PC-3 (cell line): ENCODE measurements around the gene APOL1. TPM values are rescaled to one million over a fixed set of nuclear protein-coding genes. Genes with fewer than 3 reads are reported as not detected.

ENCODE experiments used
- ATAC-seq: fragments of 200-7000 bp; cut with Tn5 transposase; 2 replicates; pipeline ENCODE4 v1.9.1; 2020; ENCODE audit warnings: mild to moderate bottlenecking, moderate library complexity
- BruUV-seq: library from RNA; stranded (reverse); fragments of 400-500 nt; replicated peaks from 2 replicates; lab custom pipeline; 2021; lab: Mats Ljungman, UMichigan
- CTCF ChIA-PET: fragments of 300-600 bp; sonication (Branson Sonifier 250); formaldehyde crosslinking; loops from one replicate; lab custom pipeline; 2022; ENCODE audit warnings: antibody characterized with exemption; lab: Charles Lee
- POLR2A ChIA-PET: fragments of 300-600 bp; sonication (Branson Sonifier 250); formaldehyde crosslinking; loops from one replicate; lab custom pipeline; 2022; ENCODE audit warnings: antibody characterized with exemption; ENCODE audit not compliant: unreplicated experiment; lab: Charles Lee
- DNase-seq: peaks from one replicate; pipeline ENCODE4 v3.0.0-alpha.2; 2015
- H2AFZ ChIP-seq: fragments of 300-600 bp; sonication (generic); 2 replicates; pipeline ENCODE4 v1.6.0; 2016; ENCODE audit warnings: antibody characterized with exemption, low read length
- H3F3A ChIP-seq: fragments of 300-600 bp; sonication (generic); one replicate; pipeline ENCODE4 v1.6.0; 2017; ENCODE audit warnings: antibody characterized with exemption, low read length, control low read depth, mild to moderate bottlenecking; ENCODE audit not compliant: unreplicated experiment
- H3K27ac ChIP-seq: fragments of 300-600 bp; sonication (generic); 2 replicates; pipeline ENCODE4 v1.5.1; 2016; ENCODE audit warnings: mild to moderate bottlenecking, low read length
- H3K27me3 ChIP-seq: fragments of 300-600 bp; sonication (generic); 2 replicates; pipeline ENCODE4 v1.6.1; 2016; ENCODE audit warnings: low read length, mixed read lengths
- H3K36me3 ChIP-seq: fragments of 300-600 bp; sonication (generic); 2 replicates; pipeline ENCODE4 v1.6.1; 2016; ENCODE audit warnings: low read depth, mixed run types, low read length, mixed read lengths
- H3K4me1 ChIP-seq: fragments of 300-600 bp; sonication (generic); 2 replicates; pipeline ENCODE4 v1.5.1; 2016; ENCODE audit warnings: low read length; ENCODE audit not compliant: insufficient read depth
- H3K4me2 ChIP-seq: fragments of 300-600 bp; sonication (generic); 2 replicates; pipeline ENCODE4 v1.6.0; 2016; ENCODE audit warnings: low read length
- H3K4me3 ChIP-seq: fragments of 300-600 bp; sonication (generic); 2 replicates; pipeline ENCODE4 v1.5.1; 2016; ENCODE audit warnings: mild to moderate bottlenecking, low read length, mixed read lengths
- H3K79me2 ChIP-seq: fragments of 300-600 bp; sonication (generic); 2 replicates; pipeline ENCODE4 v1.6.1; 2017; ENCODE audit warnings: low read length, mixed read lengths
- H3K9ac ChIP-seq: fragments of 300-600 bp; sonication (generic); 2 replicates; pipeline ENCODE4 v1.6.0; 2016; ENCODE audit warnings: mild to moderate bottlenecking, low read length
- H3K9me2 ChIP-seq: fragments of 300-600 bp; sonication (generic); replicated peaks from 2 replicates; pipeline ENCODE4 v1.6.1; 2016; ENCODE audit warnings: mixed run types, low read length, mixed read lengths
- H3K9me3 ChIP-seq: fragments of 300-600 bp; sonication (generic); 2 replicates; pipeline ENCODE4 v1.6.1; 2016; ENCODE audit warnings: low read length, mixed read lengths
- H4K20me1 ChIP-seq: fragments of 300-600 bp; sonication (generic); 2 replicates; pipeline ENCODE4 v1.6.1; 2016; ENCODE audit warnings: low read length, mixed read lengths
- CTCF ChIP-seq: fragments of 300-600 bp; sonication (generic); conservative IDR thresholded peaks from 2 replicates; pipeline ENCODE4 v1.5.1; 2017; ENCODE audit warnings: antibody characterized with exemption, low read depth, mild to moderate bottlenecking, low read length
- EZH2 ChIP-seq: fragments of 300-600 bp; sonication (generic); IDR thresholded peaks from one replicate; pipeline ENCODE4 v1.6.1; 2017; ENCODE audit warnings: antibody characterized with exemption, mild to moderate bottlenecking, low read length; ENCODE audit not compliant: unreplicated experiment
- EZH2phosphoT487 ChIP-seq: fragments of 300-600 bp; sonication (generic); IDR thresholded peaks from 2 replicates; pipeline ENCODE4 v1.6.1; 2018; ENCODE audit warnings: mild to moderate bottlenecking, antibody characterized with exemption, low read length, borderline replicate concordance
- intact Hi-C: fragments of 100-400 bp; cut with micrococcal nuclease; formaldehyde crosslinking; loops from 2 replicates; pipeline ENCODE4 v1.9.0; 2023
- total RNA-seq: library from RNA; depleted of rRNA; stranded (reverse); fragments of >200 nt; gene quantifications from 2 replicates; pipeline ENCODE4 v1.2.3, GENCODE V29; 2014

Gene APOL1
- total RNA-seq, 1 experiment from 2014 or later, result not detected

- Histone ChIP-seq H3K4me1 (peaks cover 17% of the 10 kb centered on the region), H3K9ac (no peak overlapping the region), H3K4me2 (no peak overlapping the region), H3F3A (no peaks in the 10 kb centered on the region), H4K20me1 (peaks cover 8% of the 10 kb centered on the region; the same call in 1 of the 2 replicates), H2AFZ (no peak overlapping the region), H3K4me3 (no peak overlapping the region), H3K27ac (no peak overlapping the region), H3K36me3 (peaks cover 86% of the 10 kb centered on the region), H3K9me3 (no peaks in the 10 kb centered on the region), H3K79me2 (no peaks in the 10 kb centered on the region), H3K9me2 (no peaks in the 10 kb centered on the region), H3K27me3 (no peaks in the 10 kb centered on the region)
- ATAC-seq, result no peak
- ChIA-PET POLR2A (no interaction called here), CTCF (no interaction called here)
- BruUV-seq, result no TSS peak
- no peak for DNase-seq
- TF ChIP-seq EZH2 (no peak), EZH2phosphoT487 (no peak), CTCF (no peak)
- intact Hi-C loops, result no loop called here
Observed at GRCh38 chr22:36298118-36298517, 45.2 kb downstream of the APOL1 start.

GRCh38 chr22:36298601-36299000 is 45.7 kb downstream of the APOL1 start:
- ChIA-PET POLR2A (no interaction called here), CTCF (no interaction called here)
- Histone ChIP-seq H3K4me2 (no peak overlapping the region), H3K9me2 (no peaks in the 10 kb centered on the region), H3K36me3 (peaks cover 82% of the 10 kb centered on the region), H3K27me3 (no peaks in the 10 kb centered on the region), H3K9ac (no peak overlapping the region), H3K4me1 (peaks cover 20% of the 10 kb centered on the region), H3K27ac (no peak overlapping the region), H3F3A (no peaks in the 10 kb centered on the region), H3K9me3 (no peaks in the 10 kb centered on the region), H4K20me1 (peaks cover 8% of the 10 kb centered on the region; the same call in 1 of the 2 replicates), H2AFZ (no peak overlapping the region), H3K4me3 (no peak overlapping the region), H3K79me2 (no peaks in the 10 kb centered on the region)
- no peak for ATAC-seq
- DNase-seq, result no peak
- no peak for TF ChIP-seq EZH2
- TF ChIP-seq CTCF, result no peak
- no peak for TF ChIP-seq EZH2phosphoT487
- intact Hi-C loops, result no loop called here
- BruUV-seq, result no TSS peak

GRCh38 chr22:36299295-36299694 is 46.4 kb downstream of the APOL1 start:
- H3K9me3 ChIP-seq, result no peaks in the 10 kb centered on the region
- H3K9me2 ChIP-seq, result no peaks in the 10 kb centered on the region
- H3K36me3 ChIP-seq, result peaks cover 81% of the 10 kb centered on the region
- H3K4me1 ChIP-seq, result peaks cover 27% of the 10 kb centered on the region
- no peak overlapping the region for H3K27ac ChIP-seq
- TF ChIP-seq EZH2phosphoT487 (no peak), EZH2 (no peak), CTCF (no peak)
- H3K4me2 ChIP-seq, result no peak overlapping the region
- no TSS peak for BruUV-seq
- peaks cover 11% of the 10 kb centered on the region for H4K20me1 ChIP-seq
- intact Hi-C loops, result no loop called here
- H3K9ac ChIP-seq, result no peak overlapping the region
- CTCF ChIA-PET, result no interaction called here
- DNase-seq, result no peak
- H3K27me3 ChIP-seq, result no peaks in the 10 kb centered on the region
- POLR2A ChIA-PET, result no interaction called here
- H3K79me2 ChIP-seq, result no peaks in the 10 kb centered on the region
- no peaks in the 10 kb centered on the region for H3F3A ChIP-seq
- no peak overlapping the region for H3K4me3 ChIP-seq
- ATAC-seq, result no peak
- H2AFZ ChIP-seq, result no peak overlapping the region
